ENCODE data around the gene LYRM7.

DNA sequence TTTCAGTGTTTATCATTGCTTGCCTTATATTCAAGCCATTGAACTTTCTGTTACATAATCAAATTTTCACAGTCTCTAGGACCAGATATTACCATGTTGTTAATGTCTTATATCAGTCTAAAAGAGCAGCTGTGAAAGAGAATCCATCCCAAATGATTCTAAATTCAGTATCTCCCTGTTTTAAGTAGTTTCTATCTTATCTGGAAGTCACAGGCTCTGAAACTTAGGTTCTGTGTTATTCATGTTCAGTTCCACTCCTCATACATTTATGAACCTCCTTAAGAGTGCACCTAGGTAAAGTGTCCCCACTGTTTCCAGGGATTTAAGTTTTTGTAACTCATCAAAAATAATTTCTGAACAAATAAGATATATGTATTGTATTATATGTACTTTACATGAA, 9.7 kb downstream of the LYRM7 start:
- TF ChIP-seq, protein P1, sequence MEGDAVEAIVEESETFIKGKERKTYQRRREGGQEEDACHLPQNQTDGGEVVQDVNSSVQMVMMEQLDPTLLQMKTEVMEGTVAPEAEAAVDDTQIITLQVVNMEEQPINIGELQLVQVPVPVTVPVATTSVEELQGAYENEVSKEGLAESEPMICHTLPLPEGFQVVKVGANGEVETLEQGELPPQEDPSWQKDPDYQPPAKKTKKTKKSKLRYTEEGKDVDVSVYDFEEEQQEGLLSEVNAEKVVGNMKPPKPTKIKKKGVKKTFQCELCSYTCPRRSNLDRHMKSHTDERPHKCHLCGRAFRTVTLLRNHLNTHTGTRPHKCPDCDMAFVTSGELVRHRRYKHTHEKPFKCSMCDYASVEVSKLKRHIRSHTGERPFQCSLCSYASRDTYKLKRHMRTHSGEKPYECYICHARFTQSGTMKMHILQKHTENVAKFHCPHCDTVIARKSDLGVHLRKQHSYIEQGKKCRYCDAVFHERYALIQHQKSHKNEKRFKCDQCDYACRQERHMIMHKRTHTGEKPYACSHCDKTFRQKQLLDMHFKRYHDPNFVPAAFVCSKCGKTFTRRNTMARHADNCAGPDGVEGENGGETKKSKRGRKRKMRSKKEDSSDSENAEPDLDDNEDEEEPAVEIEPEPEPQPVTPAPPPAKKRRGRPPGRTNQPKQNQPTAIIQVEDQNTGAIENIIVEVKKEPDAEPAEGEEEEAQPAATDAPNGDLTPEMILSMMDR (IDR thresholded peaks at IDR 0.05) = no peak
- no peak for TF ChIP-seq POLR2A (IDR thresholded peaks at IDR 0.05)
- TF ChIP-seq POLR2AphosphoS5 (IDR thresholded peaks at IDR 0.05) = no peak

Data from breast epithelium (tissue), 3 donors.